Skin of body (tissue), 2 donors: ENCODE results near the gene SRGAP2. TPM values are rescaled to one million over a fixed set of nuclear protein-coding genes. Genes with fewer than 3 reads are reported as not detected.
"Not testable (repeated sequence)": the region's sequence is repeated elsewhere in the genome, so short reads cannot be mapped to it uniquely, and the experiment has no call there.

Experiments used
- DNase-seq: peaks from one replicate; lab custom pipeline; 2025; lab: John Stamatoyannopoulos, UW
- total RNA-seq: library from RNA; depleted of rRNA; stranded (reverse); fragments of >200 nt; gene quantifications from one replicate; pipeline ENCODE4 v1.2.3, GENCODE V29; 2014

SRGAP2 gene
- total RNA-seq, 1 donor from 2014 or later = 63.4 TPM

DNA sequence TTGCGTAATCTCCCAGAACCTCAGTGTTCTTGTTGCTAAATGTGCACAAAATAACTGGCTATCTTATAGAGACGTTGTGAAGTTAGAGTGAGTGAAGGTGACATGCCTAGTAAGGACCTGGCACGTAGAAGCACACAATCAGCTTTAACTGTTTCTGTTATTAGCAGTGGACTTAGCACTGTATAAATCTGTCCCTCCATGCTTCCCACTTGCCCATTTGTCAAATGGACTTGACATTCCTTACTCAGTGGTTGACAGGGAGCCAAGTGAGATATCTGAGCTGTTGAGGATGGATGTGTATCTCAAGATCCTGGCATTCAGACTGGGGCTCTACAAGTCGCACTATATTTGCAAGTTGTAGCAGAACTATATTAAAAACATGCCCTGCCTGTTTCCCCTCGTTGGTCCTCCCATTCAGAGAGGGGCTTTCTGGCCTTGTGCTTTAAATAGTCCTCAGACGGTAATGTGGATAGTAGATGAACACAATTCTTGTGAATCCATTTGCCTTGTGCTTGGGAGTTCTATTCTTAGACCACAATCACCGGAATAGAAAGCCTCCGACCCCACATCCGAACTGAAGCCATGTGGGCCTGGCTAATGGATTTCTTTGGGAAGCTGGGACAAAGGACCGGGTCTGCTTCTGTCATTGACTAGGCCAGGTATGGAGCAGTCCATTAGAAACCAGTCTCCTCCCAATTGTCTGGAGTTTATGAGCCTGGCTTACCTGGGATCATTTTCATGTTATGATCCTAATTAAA lies 43.0 kb downstream of the SRGAP2 start:
- DNase-seq = not testable (repeated sequence)

DNA sequence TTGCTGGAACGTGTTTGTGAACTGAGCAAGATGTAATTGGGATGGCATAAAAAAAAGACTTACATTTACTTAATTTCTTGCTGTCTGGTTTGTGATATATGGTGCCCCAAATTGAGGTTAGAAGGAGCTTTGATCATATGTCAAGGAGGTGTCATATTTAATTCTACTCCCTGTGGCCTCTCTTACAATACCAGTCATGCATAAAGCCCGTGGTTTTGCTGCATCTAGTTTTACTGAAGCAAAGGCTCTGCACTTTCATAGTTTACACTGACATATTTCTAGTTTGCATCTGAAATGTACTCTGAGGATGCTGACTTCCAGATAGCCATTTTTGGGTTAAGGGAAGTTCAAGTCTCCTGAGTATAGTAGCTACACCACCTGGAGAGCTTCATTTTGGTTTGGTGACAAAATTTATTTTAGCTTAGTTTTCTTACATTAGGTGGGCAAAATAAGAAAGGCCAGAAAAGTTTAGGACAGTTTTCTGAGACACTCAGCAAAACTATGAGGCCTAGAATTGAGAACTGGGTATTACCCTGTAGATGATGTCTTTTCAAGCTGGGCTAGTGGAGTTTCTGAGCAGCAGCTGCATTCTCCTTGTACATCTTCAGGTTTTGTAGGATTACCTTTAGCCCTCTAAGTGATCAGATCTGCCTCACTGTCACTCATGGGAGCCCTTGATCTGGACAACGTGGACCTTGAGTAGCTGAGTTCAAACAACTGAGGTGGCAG lies 47.8 kb downstream of the SRGAP2 start:
- DNase-seq = not testable (repeated sequence)

DNA sequence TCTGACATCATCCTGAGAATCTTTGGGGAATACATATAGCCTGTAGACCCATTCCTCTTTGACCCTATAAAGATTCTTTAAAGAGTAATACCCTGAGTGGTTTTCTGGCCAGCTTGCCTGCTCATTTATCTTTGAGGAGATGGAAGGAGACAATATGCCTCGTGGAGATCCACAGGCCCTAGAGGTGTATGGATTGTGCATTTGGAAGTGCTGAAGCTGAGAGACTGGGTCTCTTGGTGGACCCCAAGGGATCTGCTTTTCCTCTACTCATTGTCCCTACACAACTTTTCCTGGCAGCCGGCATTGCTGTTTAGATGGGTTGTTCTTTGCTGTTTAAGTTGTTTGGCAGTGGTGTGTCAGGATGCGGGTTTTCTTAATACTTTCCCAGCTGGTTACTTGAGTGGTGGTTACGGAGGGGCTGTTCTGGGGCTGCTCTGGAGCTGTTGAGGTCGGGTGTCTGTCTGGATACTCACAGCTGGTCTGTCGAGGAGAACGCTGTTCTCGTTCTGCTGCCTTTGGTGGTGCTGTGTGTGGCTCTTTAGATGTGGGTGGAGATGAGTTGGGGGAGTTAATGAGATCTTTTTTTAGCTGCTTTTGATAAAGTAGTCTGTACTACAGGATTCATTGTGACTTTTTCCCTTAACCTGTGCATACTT lies 49.5 kb downstream of the SRGAP2 start:
- peak; percentile 5 for DNase-seq

Other genes starting within 250 kb of the SRGAP2 start
- 17.2 TPM for gene RAB7B, start 200.1 kb upstream of the SRGAP2 start, total RNA-seq
- 0.20 TPM for gene CTSE, start 179.6 kb upstream of the SRGAP2 start, total RNA-seq
- gene RHEX, start 150.4 kb upstream of the SRGAP2 start, total RNA-seq = 5.5 TPM
- gene AVPR1B, start 86.2 kb upstream of the SRGAP2 start, total RNA-seq = not detected
- gene FAM72A, start 702 bp upstream of the SRGAP2 start, total RNA-seq = 2.8 TPM